GM12874 (cell line): ENCODE measurements around the gene TMEM107.
A peak's percentile ranks its signal among the peaks of the same experiment; 100 is the strongest.

Experiments
- TF ChIP-seq, protein P1 (sequence below): IDR thresholded peaks from 2 replicates; pipeline ENCODE4 v1.5.1; 2011; ENCODE audit warnings: low read depth, mild to moderate bottlenecking, control low read depth, low read length, moderate library complexity; ENCODE audit not compliant: insufficient read depth

TMEM107 gene

DNA sequence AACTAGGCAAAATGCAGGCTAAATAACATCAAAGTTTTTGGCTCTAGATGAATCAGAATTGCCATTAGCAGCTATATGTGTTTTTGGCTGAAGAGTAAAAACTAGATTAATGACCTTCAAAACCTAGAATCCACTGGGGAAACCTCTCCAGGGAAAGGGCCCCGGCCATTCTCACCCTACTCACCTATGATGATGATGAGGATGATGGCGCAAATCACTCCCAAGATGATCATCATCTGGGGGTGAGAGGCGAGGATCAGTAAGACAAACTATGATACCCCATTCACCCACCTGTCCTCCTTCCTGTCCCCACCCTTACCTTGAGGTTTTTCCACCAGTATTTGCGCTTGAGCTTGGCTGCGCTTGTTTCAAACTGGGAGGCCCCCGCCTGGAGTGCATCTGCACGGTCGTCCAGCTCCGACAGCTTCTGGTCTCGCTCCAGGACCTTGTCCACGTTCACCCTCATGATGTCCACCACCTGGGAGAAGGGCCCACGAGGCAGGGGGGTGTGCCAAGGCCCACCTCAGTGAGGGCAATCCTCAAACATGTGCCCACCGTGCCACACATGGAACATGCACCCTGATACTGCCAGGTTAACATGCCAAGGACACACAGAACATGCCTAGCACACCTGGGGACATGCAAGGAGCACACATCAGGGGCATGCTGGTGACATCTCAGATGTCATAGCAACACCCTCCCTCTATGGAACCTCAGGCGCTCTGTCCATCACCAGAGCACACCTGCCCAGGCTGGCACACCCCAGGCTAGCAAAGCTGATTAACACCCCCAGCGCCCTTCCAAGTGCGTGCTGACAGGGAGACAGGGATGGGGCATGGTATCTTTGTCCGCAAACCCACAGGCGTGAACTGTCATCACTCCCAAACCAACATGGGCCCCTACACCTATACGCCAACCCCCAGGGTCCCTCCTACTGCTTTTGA, 14.6 kb downstream of the TMEM107 start:
- TF ChIP-seq, protein P1, sequence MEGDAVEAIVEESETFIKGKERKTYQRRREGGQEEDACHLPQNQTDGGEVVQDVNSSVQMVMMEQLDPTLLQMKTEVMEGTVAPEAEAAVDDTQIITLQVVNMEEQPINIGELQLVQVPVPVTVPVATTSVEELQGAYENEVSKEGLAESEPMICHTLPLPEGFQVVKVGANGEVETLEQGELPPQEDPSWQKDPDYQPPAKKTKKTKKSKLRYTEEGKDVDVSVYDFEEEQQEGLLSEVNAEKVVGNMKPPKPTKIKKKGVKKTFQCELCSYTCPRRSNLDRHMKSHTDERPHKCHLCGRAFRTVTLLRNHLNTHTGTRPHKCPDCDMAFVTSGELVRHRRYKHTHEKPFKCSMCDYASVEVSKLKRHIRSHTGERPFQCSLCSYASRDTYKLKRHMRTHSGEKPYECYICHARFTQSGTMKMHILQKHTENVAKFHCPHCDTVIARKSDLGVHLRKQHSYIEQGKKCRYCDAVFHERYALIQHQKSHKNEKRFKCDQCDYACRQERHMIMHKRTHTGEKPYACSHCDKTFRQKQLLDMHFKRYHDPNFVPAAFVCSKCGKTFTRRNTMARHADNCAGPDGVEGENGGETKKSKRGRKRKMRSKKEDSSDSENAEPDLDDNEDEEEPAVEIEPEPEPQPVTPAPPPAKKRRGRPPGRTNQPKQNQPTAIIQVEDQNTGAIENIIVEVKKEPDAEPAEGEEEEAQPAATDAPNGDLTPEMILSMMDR: no peak

GRCh38 chr17:8160741-8161221, 15.4 kb downstream of the TMEM107 start:
- TF ChIP-seq, protein P1: no peak

- TF ChIP-seq, protein P1: no peak
Measured at GRCh38 chr17:8160224-8160577, 16.0 kb downstream of the TMEM107 start.

DNA sequence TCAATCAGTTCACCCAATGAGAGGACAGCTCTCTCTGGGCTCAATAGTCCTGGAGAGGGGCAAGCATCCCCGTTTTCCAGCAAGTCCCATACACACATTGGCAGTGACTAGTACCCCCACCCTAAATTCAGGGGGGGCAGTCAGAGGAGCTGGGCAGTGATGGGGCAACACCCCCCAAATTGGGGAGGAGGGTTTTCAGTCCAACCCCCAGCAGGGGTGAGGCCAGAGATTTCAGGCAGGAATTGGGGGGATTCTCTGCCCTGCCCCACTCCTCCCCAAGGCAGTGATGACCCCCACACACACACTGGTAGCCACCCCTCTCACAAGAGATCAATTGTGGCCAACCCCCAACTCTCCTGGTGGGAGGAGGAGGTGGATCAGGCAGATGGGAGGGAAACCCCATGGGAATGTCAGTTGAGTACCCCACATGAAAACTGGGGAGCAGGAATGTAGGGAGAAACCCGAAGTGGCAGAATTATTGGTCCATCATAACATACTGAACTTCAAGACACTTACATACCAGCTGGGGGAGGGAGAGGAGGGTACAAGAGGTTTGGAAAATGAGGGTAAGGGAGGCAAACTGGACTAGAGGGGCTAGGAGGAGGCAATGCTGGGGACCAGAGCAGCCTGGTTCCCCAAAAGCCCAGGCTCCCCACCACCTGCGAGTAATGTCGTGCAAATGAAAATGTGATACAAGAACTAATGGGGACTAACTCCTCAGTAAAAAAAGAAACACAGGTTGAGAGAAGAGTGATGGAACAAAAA, 16.5 kb downstream of the TMEM107 start:
- TF ChIP-seq, protein P1: no peak

DNA sequence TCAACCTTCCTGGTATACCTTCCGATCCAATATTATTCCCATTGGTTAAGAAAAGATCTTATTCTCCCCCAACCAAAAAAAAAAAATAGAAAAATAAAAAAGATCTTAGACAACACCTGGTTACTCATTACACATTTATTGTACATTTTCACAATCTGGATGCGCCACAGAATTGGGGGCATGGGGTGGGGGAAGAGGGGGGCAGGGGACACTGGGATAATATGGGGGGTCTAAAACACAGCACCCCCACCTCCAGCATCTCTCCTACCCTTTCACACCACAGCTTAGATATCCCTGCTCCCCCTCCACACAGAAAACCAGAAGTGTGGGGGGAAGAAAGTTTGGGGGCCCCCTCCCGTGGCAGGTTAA, 17.2 kb downstream of the TMEM107 start:
- TF ChIP-seq, protein P1: no peak

- TF ChIP-seq, protein P1: peak; percentile 87
Measured at GRCh38 chr17:8158267-8159031, 17.7 kb downstream of the TMEM107 start.
